HepG2 (cell line): ENCODE data around the gene FAT1. TPM values are rescaled to one million over a fixed set of nuclear protein-coding genes. Genes with fewer than 3 reads are reported as not detected.

Source experiments
- ATAC-seq: fragments of 200-7000 bp; cut with Tn5 transposase; 3 replicates; pipeline ENCODE4 v1.9.1; 2020; ENCODE audit warnings: mild to moderate bottlenecking, moderate library complexity
- BruUV-seq: library from RNA; stranded (reverse); fragments of 400-500 nt; replicated peaks from 2 replicates; lab custom pipeline; 2021; lab: Mats Ljungman, UMichigan
- CTCF ChIA-PET: fragments of 300-600 bp; formaldehyde crosslinking; extraction: SDS; loops from one replicate; lab custom pipeline; 2021; ENCODE audit warnings: low total read pairs, inconsistent platforms, low intra/inter-chr PET ratio; lab: Yijun Ruan, JAX
- POLR2A ChIA-PET: fragments of 350-600 bp; sonication (Branson Sonifier 250); formaldehyde crosslinking; loops from one replicate; lab custom pipeline; 2020; ENCODE audit warnings: antibody characterized with exemption, inconsistent platforms; lab: Yijun Ruan, JAX
- DNase-seq: peaks from one replicate; pipeline ENCODE4 v3.0.0-alpha.2; 2015; ENCODE audit warnings: low spot score
- FAIRE-seq: peaks from 3 replicates; lab custom pipeline; 2011; peaks lifted over from hg19 to GRCh38; lab: Jason Lieb, UNC
- H2AFZ ChIP-seq: one replicate; pipeline ENCODE4 v1.6.1; 2011; ENCODE audit warnings: low read length, inconsistent platforms
- H3K27ac ChIP-seq: fragments of 300-600 bp; 3 replicates; pipeline ENCODE4 v1.8.0; 2011; ENCODE audit warnings: mixed run types, mild to moderate bottlenecking, mixed read lengths, low read length, inconsistent platforms; ENCODE audit not compliant: insufficient read depth; ENCODE audit errors: extremely low read length
- H3K27me3 ChIP-seq, 2 experiments: fragments of 200-600 bp in 1 of 2; 2 replicates in 1 of 2; 3 replicates in 1 of 2; pipeline versions ENCODE4 v1.6.0 to v1.8.0; 2011; ENCODE audit warnings: low read length in 2 of 2, mild to moderate bottlenecking in 2 of 2, moderate library complexity in 2 of 2, inconsistent platforms in 1 of 2; ENCODE audit not compliant: insufficient read depth in 2 of 2, control insufficient read depth in 1 of 2
- H3K36me3 ChIP-seq, 2 experiments: fragments of 200-600 bp in 1 of 2; replicated peaks in 1 of 2; 2 replicates in 1 of 2; 3 replicates in 1 of 2; pipeline versions ENCODE4 v1.5.1 to v1.8.0; 2011; ENCODE audit warnings: low read length in 2 of 2, inconsistent platforms in 1 of 2; ENCODE audit not compliant: insufficient read depth in 2 of 2, control insufficient read depth in 1 of 2
- H3K4me1 ChIP-seq: 2 replicates; pipeline ENCODE4 v1.5.1; 2012; ENCODE audit warnings: low read length, inconsistent platforms; ENCODE audit not compliant: insufficient read depth
- H3K4me2 ChIP-seq: 2 replicates; pipeline ENCODE4 v1.6.0; 2011; ENCODE audit warnings: low read depth, low read length, inconsistent platforms
- H3K4me3 ChIP-seq, 3 experiments: fragments of 200-600 bp in 1 of 3; sonication (generic), shearing (Covaris generic) in 1 of 3; replicated peaks in 1 of 3; 2 replicates each; pipeline ENCODE4 v1.5.1; 2011 to 2016; ENCODE audit warnings: low read length in 3 of 3, inconsistent platforms in 2 of 3, low read depth in 2 of 3, mild to moderate bottlenecking in 2 of 3, control low read depth in 1 of 3, mixed read lengths in 1 of 3; ENCODE audit not compliant: insufficient read depth in 1 of 3
- H3K79me2 ChIP-seq: one replicate; pipeline ENCODE4 v1.6.1; 2011; ENCODE audit warnings: low read length, inconsistent platforms; ENCODE audit not compliant: insufficient read depth
- H3K9ac ChIP-seq: 2 replicates; pipeline ENCODE4 v1.6.0; 2011; ENCODE audit warnings: mild to moderate bottlenecking, low read depth, low read length, inconsistent platforms; ENCODE audit not compliant: insufficient read depth
- H3K9me3 ChIP-seq: 2 replicates; pipeline ENCODE4 v1.5.1; 2012; ENCODE audit warnings: mild to moderate bottlenecking, low read length
- H4K20me1 ChIP-seq: 2 replicates; pipeline ENCODE4 v1.6.0; 2011; ENCODE audit warnings: inconsistent platforms, mild to moderate bottlenecking, low read length, moderate library complexity; ENCODE audit not compliant: insufficient read depth
- CERS6 ChIP-seq: sonication (generic); formaldehyde crosslinking; IDR thresholded peaks from 2 replicates; pipeline ENCODE4 v1.5.0; 2020; ENCODE audit warnings: missing genetic modification reagents
- HNF1B ChIP-seq: sonication (generic); formaldehyde crosslinking; IDR thresholded peaks from 2 replicates; pipeline ENCODE4 v1.5.1; 2020; ENCODE audit warnings: mild to moderate bottlenecking, moderate library complexity, missing genetic modification reagents
- HOXD1 ChIP-seq: sonication (generic); formaldehyde crosslinking; IDR thresholded peaks from 2 replicates; pipeline ENCODE4 v1.5.0; 2020; ENCODE audit warnings: missing genetic modification reagents
- NFKBIZ ChIP-seq: IDR thresholded peaks from 2 replicates; pipeline ENCODE4 v1.6.1; 2018; ENCODE audit warnings: missing genetic modification reagents, missing compliant biosample characterization
- PAWR ChIP-seq: sonication (generic); formaldehyde crosslinking; IDR thresholded peaks from 2 replicates; pipeline ENCODE4 v1.4.0; 2020; ENCODE audit warnings: missing genetic modification reagents, mild to moderate bottlenecking, borderline replicate concordance
- RELA ChIP-seq: sonication (generic); formaldehyde crosslinking; IDR thresholded peaks from 2 replicates; pipeline ENCODE4 v1.4.0; 2020; ENCODE audit warnings: missing genetic modification reagents
- SALL2 ChIP-seq: sonication (generic); formaldehyde crosslinking; IDR thresholded peaks from 2 replicates; pipeline ENCODE4 v1.8.1; 2023; ENCODE audit warnings: mild to moderate bottlenecking, missing genetic modification reagents, inconsistent platforms
- SCMH1 ChIP-seq: sonication (generic); formaldehyde crosslinking; IDR thresholded peaks from 2 replicates; pipeline ENCODE4 v1.9.0; 2021; ENCODE audit warnings: missing genetic modification reagents, mild to moderate bottlenecking, borderline replicate concordance
- ZBTB39 ChIP-seq: sonication (generic); formaldehyde crosslinking; IDR thresholded peaks from 2 replicates; pipeline ENCODE4 v1.5.0; 2020; ENCODE audit warnings: missing genetic modification reagents
- ZBTB7B ChIP-seq: sonication (generic); formaldehyde crosslinking; IDR thresholded peaks from 2 replicates; pipeline ENCODE4 v1.4.0; 2020; ENCODE audit warnings: missing genetic modification reagents
- ZNF17 ChIP-seq: sonication (generic); formaldehyde crosslinking; IDR thresholded peaks from 2 replicates; pipeline ENCODE4 v1.5.0; 2020; ENCODE audit warnings: mild to moderate bottlenecking, missing genetic modification reagents
- ZNF30 ChIP-seq: sonication (generic); formaldehyde crosslinking; IDR thresholded peaks from 2 replicates; pipeline ENCODE4 v1.5.0; 2020; ENCODE audit warnings: mild to moderate bottlenecking, missing genetic modification reagents
- ZNF333 ChIP-seq: sonication (generic); formaldehyde crosslinking; IDR thresholded peaks from 2 replicates; pipeline ENCODE4 v1.4.0; 2020; ENCODE audit warnings: mild to moderate bottlenecking, missing genetic modification reagents, borderline replicate concordance
- ZNF430 ChIP-seq: sonication (generic); formaldehyde crosslinking; IDR thresholded peaks from 2 replicates; pipeline ENCODE4 v1.9.0; 2021; ENCODE audit warnings: mild to moderate bottlenecking, missing genetic modification reagents
- ZNF451 ChIP-seq: sonication (generic); formaldehyde crosslinking; IDR thresholded peaks from 2 replicates; pipeline ENCODE4 v1.5.0; 2020; ENCODE audit warnings: mild to moderate bottlenecking, missing genetic modification reagents
- ZSCAN20 ChIP-seq: sonication (generic); formaldehyde crosslinking; IDR thresholded peaks from 2 replicates; pipeline ENCODE4 v1.4.0; 2020; ENCODE audit warnings: missing genetic modification reagents, mild to moderate bottlenecking, borderline replicate concordance
- WGBS: methylation state at CpG from one replicate; pipeline ENCODE4 v1.1.6; 2017; ENCODE audit warnings: low lambda C conversion rate; 5-methylcytosine and 5-hydroxymethylcytosine counted together
- in situ Hi-C: cut with HindIII; loops from 2 replicates; pipeline ENCODE4 v1.10.0; 2017; ENCODE audit warnings: low pct_unique_long_range_greater_than_20kb; ENCODE audit not compliant: extremely low pct_ligation_motif_present
- intact Hi-C: fragments of 100-400 bp; cut with micrococcal nuclease; formaldehyde crosslinking; loops from one replicate; pipeline ENCODE4 v1.10.0; 2022; ENCODE audit not compliant: unreplicated experiment
- polyA plus RNA-seq, 8 experiments: library from polyadenylated mRNA; depleted of rRNA in 3 of 8; stranded (reverse) in 7 of 8; unstranded in 1 of 8; fragments of >200 nt; fragmentation: Illumina TruSeq in 4 of 8; extraction: Trizol in 4 of 8; gene quantifications; 2 replicates each; pipeline versions ENCODE4 v1.2.1 to v1.2.3, GENCODE V29; 2011 to 2016; ENCODE audit warnings: low read depth in 4 of 8, missing spikeins in 1 of 8, mixed read lengths in 1 of 8; ENCODE audit not compliant: insufficient read depth in 1 of 8
- total RNA-seq, 5 experiments: library from RNA; depleted of rRNA; stranded (reverse); fragments of >200 nt; fragmentation: Illumina TruSeq; extraction: Trizol; gene quantifications; 2 replicates each; pipeline ENCODE4 v1.2.3, GENCODE V29; 2016; ENCODE audit warnings: low read depth in 1 of 5

FAT1 gene
- total and polyA plus RNA-seq, 2 of the 13 experiments (the other 11 are each of a cell fraction or from before 2014, with no cell fraction given): 185 to 216 TPM

GRCh38 chr4:186643501-186644310 is 80.0 kb downstream of the FAT1 start (continued):
- no peak for TF ChIP-seq ZSCAN20 (CRISPR knock-in tag)
- TF ChIP-seq ZNF333 (CRISPR knock-in tag): no peak
- TF ChIP-seq PAWR (CRISPR knock-in tag): no peak
- no peak for TF ChIP-seq SALL2 (CRISPR knock-in tag)
- TF ChIP-seq ZNF430 (CRISPR knock-in tag): no peak
- no peak for TF ChIP-seq HOXD1 (CRISPR knock-in tag)
- no peak; the same call in 1 of the 2 replicates for TF ChIP-seq HNF1B (CRISPR knock-in tag)
- TF ChIP-seq ZBTB7B (CRISPR knock-in tag): no peak; the same call in 1 of the 2 replicates

- DNase-seq: no peak
- no peak overlapping the region for H3K9ac ChIP-seq
- H3K27me3 ChIP-seq: no peaks in the 10 kb centered on the region
- no peak for FAIRE-seq
- H2AFZ ChIP-seq: no peak overlapping the region
- H4K20me1 ChIP-seq: no peaks in the 10 kb centered on the region
- peaks cover 45% of the 10 kb centered on the region for H3K79me2 ChIP-seq
- intact Hi-C loops: no loop called here
- H3K4me3 ChIP-seq: no peak overlapping the region
- no peak for TF ChIP-seq CERS6 (CRISPR knock-in tag)
- TF ChIP-seq ZBTB39 (CRISPR knock-in tag): no peak
- no peak for TF ChIP-seq NFKBIZ (CRISPR knock-in tag)
- TF ChIP-seq ZNF30: no peak
- TF ChIP-seq ZNF451: no peak
- no peak for TF ChIP-seq ZNF17 (CRISPR knock-in tag)
- no peak for TF ChIP-seq RELA (CRISPR knock-in tag)
- TF ChIP-seq SCMH1 (CRISPR knock-in tag): no peak
- TF ChIP-seq, all 625 proteins: peak for 0
- Histone ChIP-seq H3K36me3 (peaks cover 2 to 16% of the 10 kb centered on the region in 2 experiments; a peak in 3 of 5 replicates), H3K4me1 (peaks cover 54% of the 10 kb centered on the region), H3K27ac (peak overlapping the region; percentile 87), H3K4me2 (peak overlapping the region; percentile 58; the same call in 1 of the 2 replicates), H3K9me3 (no peaks in the 10 kb centered on the region)
- in situ Hi-C loops: no loop called here
- 87% methylated on average over 9 of the region's 11 CpGs for WGBS
- BruUV-seq: no TSS peak
- POLR2A ChIA-PET: no interaction called here
- CTCF ChIA-PET: no interaction called here
- no peak; the same call in 2 of the 3 replicates for ATAC-seq
Observed at GRCh38 chr4:186642998-186643397, 80.7 kb downstream of the FAT1 start.
